ENCODE data around the gene TAF4.
"Not testable (repeated sequence)": the region's sequence is repeated elsewhere in the genome, so short reads cannot be mapped to it uniquely, and the experiment has no call there.

The TAF4 gene

GRCh38 chr20:62065674-62066338 is at the start of gene TAF4:
TSS of gene TAF4 (minus strand) at chr20:62065881. CDS start at chr20:62065810, 71 bp downstream.
- FAIRE-seq: no peak

GRCh38 chr20:62114894-62115293 is 49.2 kb upstream of the TAF4 start:
- FAIRE-seq: no peak

GRCh38 chr20:62112368-62112767 is 46.7 kb upstream of the TAF4 start:
- FAIRE-seq: no peak

- FAIRE-seq: no peak
These were observed 45.5 kb upstream of the TAF4 start for GRCh38 chr20:62111148-62111547.

GRCh38 chr20:62105592-62105991 is 39.9 kb upstream of the TAF4 start:
- no peak for FAIRE-seq

- no peak for FAIRE-seq
These were observed 39.2 kb upstream of the TAF4 start for GRCh38 chr20:62104791-62105345.

- no peak for FAIRE-seq
These were observed 38.6 kb upstream of the TAF4 start for GRCh38 chr20:62104234-62104789.

- no peak for FAIRE-seq
These were observed 38.0 kb upstream of the TAF4 start for GRCh38 chr20:62103508-62104233.

- FAIRE-seq: no peak
These were observed 35.4 kb upstream of the TAF4 start for GRCh38 chr20:62101078-62101477.

- no peak for FAIRE-seq
These were observed 32.3 kb upstream of the TAF4 start for GRCh38 chr20:62097881-62098407.

GRCh38 chr20:62096421-62097380 is 31.0 kb upstream of the TAF4 start:
- no peak for FAIRE-seq

GRCh38 chr20:62089393-62089792 is 23.7 kb upstream of the TAF4 start:
- FAIRE-seq: no peak

- FAIRE-seq: no peak
These were observed 22.8 kb upstream of the TAF4 start for GRCh38 chr20:62088258-62089127.

GRCh38 chr20:62087632-62088031 is 22.0 kb upstream of the TAF4 start:
- no peak for FAIRE-seq

GRCh38 chr20:62087227-62087626 is 21.5 kb upstream of the TAF4 start:
- no peak for FAIRE-seq

- no peak for FAIRE-seq
These were observed 19.5 kb upstream of the TAF4 start for GRCh38 chr20:62085206-62085605.

- not testable (repeated sequence) for FAIRE-seq
These were observed 18.5 kb upstream of the TAF4 start for GRCh38 chr20:62084224-62084623.

- FAIRE-seq: no peak
These were observed 17.6 kb upstream of the TAF4 start for GRCh38 chr20:62083312-62083711.

GRCh38 chr20:62080249-62080990 is 14.7 kb upstream of the TAF4 start:
- FAIRE-seq: no peak

GRCh38 chr20:62079166-62079565 is 13.5 kb upstream of the TAF4 start:
- FAIRE-seq: no peak

- FAIRE-seq: no peak
These were observed 7.6 kb upstream of the TAF4 start for GRCh38 chr20:62073323-62073722.
